Ovary (tissue), 9 donors: ENCODE results near the gene PLAAT3. TPM values are rescaled to one million over a fixed set of nuclear protein-coding genes. Genes with fewer than 3 reads are reported as not detected.

Experiments used
- DNase-seq, 5 donors: peaks; one replicate each; pipeline ENCODE4 v3.0.0-alpha.2; 2019 to 2020
- H3K27ac ChIP-seq, 2 donors: fragments of 200-600 bp; one replicate each; pipeline versions ENCODE4 v1.5.1 to v1.8.0; 2019 to 2022
- H3K27me3 ChIP-seq: fragments of 200-600 bp; one replicate; pipeline ENCODE4 v1.8.0; 2022
- H3K36me3 ChIP-seq: fragments of 200-600 bp; sonication (generic); one replicate; pipeline ENCODE4 v1.5.1; 2019
- H3K4me1 ChIP-seq: one replicate; pipeline ENCODE4 v1.8.1; 2013; ENCODE audit warnings: mild to moderate bottlenecking, moderate library complexity; ENCODE audit not compliant: insufficient read depth
- H3K4me3 ChIP-seq: fragments of 200-600 bp; sonication (generic); one replicate; pipeline ENCODE4 v1.5.1; 2017
- H3K9me3 ChIP-seq, 2 donors: fragments of 200-600 bp in 1 of 2; sonication (generic) in 1 of 2; one replicate each; pipeline versions ENCODE4 v1.5.1 to v1.8.1; 2013 to 2019; ENCODE audit warnings: mild to moderate bottlenecking in 1 of 2, moderate library complexity in 1 of 2
- EP300 ChIP-seq: sonication (generic); formaldehyde crosslinking; IDR thresholded peaks from one replicate; pipeline ENCODE4 v1.6.1; 2017; ENCODE audit warnings: antibody characterized with exemption
- POLR2A ChIP-seq: fragments of 450-650 bp; IDR thresholded peaks from one replicate; pipeline ENCODE4 v1.6.1; 2017; ENCODE audit warnings: antibody characterized with exemption, mild to moderate bottlenecking, moderate library complexity
- WGBS, 3 donors: extraction: QIAGEN DNeasy Blood & Tissue Kit in 1 of 3; methylation state at CpG; one replicate each; pipeline versions ENCODE4 v1.1.5 to v1.1.7; 2013 to 2017; 5-methylcytosine and 5-hydroxymethylcytosine counted together
- intact Hi-C, 4 donors: fragments of 100-400 bp; cut with DNase I; formaldehyde crosslinking; loops; one replicate each; pipeline versions ENCODE4 v1.11.0 to v1.15.1; 2022 to 2023
- polyA plus RNA-seq, 2 donors: library from polyadenylated mRNA; stranded (reverse); fragments of 200-250 nt in 1 of 2; fragments of 350-450 nt in 1 of 2; fragmentation: Illumina TruSeq in 1 of 2; extraction: RNeasy Lipid Tissue Mini Kit (QIAGEN cat#74804) in 1 of 2; gene quantifications; one replicate each; pipeline ENCODE4 v1.2.3, GENCODE V29; 2013 to 2014
- total RNA-seq, 7 donors: library from RNA; depleted of rRNA in 2 of 7; stranded (reverse); fragments of >200 nt in 2 of 7; fragmentation: NEBNext Ultra II Directional in 3 of 7; extraction: Animal tissue kit (Norgen Biotek cat#: 25700) in 3 of 7; gene quantifications; one replicate each; pipeline versions ENCODE4 v1.1.0 to v1.2.4, GENCODE V29; 2016 to 2023
- TF ChIP-seq, protein P1 (sequence below), 3 donors: fragments of 450-650 bp in 2 of 3; fragments of 200-600 bp in 1 of 3; IDR thresholded peaks; one replicate each; pipeline versions ENCODE4 v1.5.1 to v1.8.0; 2016 to 2022; ENCODE audit warnings: antibody characterized with exemption in 3 of 3, mild to moderate bottlenecking in 1 of 3
- donor health status: DM: no; HTN: no; CAD: no; lungs with moderate emphysema.
- donor health status: DM: no; HTN: no; CAD: no.
- donor health status: Bipolar disorder and iron deficiency.
- donor health status: DM: yes; HTN: yes; CAD: no.
- donor health status: DM: no; HTN: no; CAD: no.
- donor health status: DM: yes; HTN: yes; CAD: no.

Gene PLAAT3
- total and polyA plus RNA-seq, 9 donors: 41.1 to 147 (median 110) TPM

DNA sequence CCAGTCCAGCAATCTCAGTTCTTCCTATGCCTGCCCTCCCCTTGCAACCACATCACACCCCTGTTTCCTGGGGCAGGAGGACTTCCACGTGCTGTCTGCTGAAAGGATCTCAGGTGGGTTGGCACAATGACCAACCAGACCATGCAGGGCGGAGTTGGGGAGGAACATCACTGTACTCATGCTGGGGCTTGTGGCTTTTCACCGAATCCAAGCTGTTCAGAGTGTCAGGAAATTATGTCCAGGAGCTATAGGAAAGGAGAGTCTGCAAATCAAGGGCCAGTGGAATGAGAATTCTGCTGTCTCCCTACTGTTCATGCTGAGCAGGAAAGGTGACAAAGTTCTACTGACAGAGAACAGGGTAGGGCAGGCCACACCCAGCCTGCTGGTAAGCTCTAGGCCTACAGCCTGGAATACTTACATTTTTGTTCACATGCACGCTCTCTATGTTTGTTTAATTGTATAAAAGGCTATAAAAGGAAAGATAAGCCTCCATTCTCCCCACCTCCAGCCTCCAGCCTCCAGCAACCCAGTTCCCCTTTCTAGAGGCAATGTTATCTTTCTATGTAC is 49.4 kb downstream of the PLAAT3 start:
- intact Hi-C loops: no loop called here
- Histone ChIP-seq H3K4me3 (no peak overlapping the region), H3K36me3 (no peaks in the 10 kb centered on the region), H3K9me3 (no peaks in the 10 kb centered on the region), H3K27me3 (no peaks in the 10 kb centered on the region), H3K27ac (no peak overlapping the region), H3K4me1 (peaks cover 6% of the 10 kb centered on the region)
- no peak for TF ChIP-seq EP300
- TF ChIP-seq, protein P1, sequence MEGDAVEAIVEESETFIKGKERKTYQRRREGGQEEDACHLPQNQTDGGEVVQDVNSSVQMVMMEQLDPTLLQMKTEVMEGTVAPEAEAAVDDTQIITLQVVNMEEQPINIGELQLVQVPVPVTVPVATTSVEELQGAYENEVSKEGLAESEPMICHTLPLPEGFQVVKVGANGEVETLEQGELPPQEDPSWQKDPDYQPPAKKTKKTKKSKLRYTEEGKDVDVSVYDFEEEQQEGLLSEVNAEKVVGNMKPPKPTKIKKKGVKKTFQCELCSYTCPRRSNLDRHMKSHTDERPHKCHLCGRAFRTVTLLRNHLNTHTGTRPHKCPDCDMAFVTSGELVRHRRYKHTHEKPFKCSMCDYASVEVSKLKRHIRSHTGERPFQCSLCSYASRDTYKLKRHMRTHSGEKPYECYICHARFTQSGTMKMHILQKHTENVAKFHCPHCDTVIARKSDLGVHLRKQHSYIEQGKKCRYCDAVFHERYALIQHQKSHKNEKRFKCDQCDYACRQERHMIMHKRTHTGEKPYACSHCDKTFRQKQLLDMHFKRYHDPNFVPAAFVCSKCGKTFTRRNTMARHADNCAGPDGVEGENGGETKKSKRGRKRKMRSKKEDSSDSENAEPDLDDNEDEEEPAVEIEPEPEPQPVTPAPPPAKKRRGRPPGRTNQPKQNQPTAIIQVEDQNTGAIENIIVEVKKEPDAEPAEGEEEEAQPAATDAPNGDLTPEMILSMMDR (IDR thresholded peaks at IDR 0.05): no peak
- TF ChIP-seq POLR2A: no peak
- no peak for DNase-seq
- 86 to 91% (median 90%) methylated on average over 4 of the region's 4 CpGs for WGBS, 3 donors

DNA sequence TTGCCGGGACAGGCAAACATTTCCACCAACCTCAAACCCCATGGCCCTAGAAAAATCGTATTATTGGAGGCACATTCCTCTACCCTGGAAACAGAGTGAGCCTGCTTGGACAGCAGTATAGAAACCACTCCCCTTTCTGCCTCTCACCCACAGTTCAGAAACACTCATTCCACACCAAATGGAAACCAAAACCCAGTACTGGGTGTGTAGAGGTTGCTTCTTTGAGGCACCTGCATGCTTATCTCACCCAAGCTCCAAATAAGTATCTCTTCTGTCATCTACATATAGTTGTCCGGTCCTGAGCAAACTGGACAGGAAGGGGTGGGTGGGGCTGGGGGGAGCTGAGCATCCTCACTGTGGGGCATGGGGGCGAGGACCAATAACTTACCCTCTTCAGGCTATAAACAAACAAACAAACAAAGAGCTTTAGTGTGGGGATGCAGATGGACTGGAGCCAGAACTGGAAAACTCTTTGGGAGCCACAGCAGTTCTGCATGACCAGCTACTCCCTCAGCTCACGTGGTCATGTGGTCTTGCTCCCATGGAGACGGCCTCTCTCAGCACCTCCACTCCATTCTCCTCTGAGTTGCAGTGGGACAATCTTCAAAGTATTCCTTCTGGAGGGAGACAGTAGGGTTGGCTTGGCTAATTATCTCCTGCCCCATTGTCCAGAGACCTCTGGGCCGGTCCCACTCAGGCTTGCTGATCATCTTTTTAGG is 50.0 kb downstream of the PLAAT3 start:
- Histone ChIP-seq H3K27ac (no peak overlapping the region), H3K4me3 (no peak overlapping the region), H3K4me1 (peaks cover 6% of the 10 kb centered on the region), H3K9me3 (no peaks in the 10 kb centered on the region), H3K27me3 (no peaks in the 10 kb centered on the region), H3K36me3 (no peaks in the 10 kb centered on the region)
- 71 to 83% (median 82%) methylated on average over 7 of the region's 7 CpGs for WGBS, 3 donors
- TF ChIP-seq, protein P1 (IDR thresholded peaks at IDR 0.05): no peak
- no peak for TF ChIP-seq POLR2A
- no peak for TF ChIP-seq EP300
- DNase-seq: no peak
- intact Hi-C loops: no loop called here

DNA sequence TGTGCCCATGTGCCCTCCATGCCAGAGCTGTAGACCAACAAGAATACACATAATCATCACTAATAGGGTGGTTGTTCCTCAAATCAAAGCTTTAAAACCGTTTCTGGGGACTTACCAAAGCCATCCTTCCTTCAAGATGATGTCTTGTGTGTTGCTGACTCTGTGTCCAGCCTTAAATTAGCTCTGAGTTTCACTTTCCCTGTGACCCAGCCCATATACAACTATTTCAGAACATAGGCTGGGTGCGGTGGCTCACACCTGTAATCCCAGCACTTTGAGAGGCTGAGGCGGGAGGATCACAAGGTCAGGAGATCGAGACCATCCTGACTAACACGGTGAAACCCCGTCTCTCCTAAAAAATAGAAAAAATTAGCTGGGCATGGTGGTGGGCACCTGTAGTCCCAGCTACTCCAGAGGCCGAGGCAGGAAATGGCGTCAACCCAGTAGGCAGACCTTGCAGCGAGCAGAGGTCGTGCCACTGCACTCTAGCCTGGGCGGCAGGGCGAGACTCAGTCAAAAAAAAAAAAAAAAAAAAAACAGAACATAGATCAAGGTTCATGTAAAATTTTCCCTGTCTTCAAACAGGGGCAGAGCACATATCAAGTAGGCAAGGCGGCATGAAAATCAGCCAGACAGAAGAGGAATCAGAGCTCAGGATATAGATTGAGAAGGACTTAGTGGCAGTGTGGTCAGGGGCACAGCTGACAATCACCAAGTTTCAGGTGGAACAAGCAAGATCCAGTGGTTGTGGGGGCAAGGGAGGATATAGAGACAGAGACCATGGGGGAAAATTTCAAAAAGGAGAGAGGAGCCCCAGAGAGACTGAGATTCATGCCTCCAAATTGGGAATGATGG is 50.8 kb downstream of the PLAAT3 start, which contains the start of gene PLAAT2:
PLAAT2 (minus strand) TSS at position 179 of the 855 bp plus-strand sequence; CDS start at position 124, 55 bp downstream.
- TF ChIP-seq, protein P1 (IDR thresholded peaks at IDR 0.05): no peak
- Histone ChIP-seq H3K9me3 (no peaks in the 10 kb centered on the region), H3K27me3 (no peaks in the 10 kb centered on the region), H3K27ac (no peak within 1 kb of the TSS), H3K4me1 (peaks cover 6% of the 10 kb centered on the region), H3K4me3 (no peak within 1 kb of the TSS), H3K36me3 (no peaks in the 10 kb centered on the region)
- WGBS, 3 donors: 91 to 96% (median 94%) methylated on average over 13 of the region's 13 CpGs
- DNase-seq: no peak
- intact Hi-C loops: no loop called here

DNA sequence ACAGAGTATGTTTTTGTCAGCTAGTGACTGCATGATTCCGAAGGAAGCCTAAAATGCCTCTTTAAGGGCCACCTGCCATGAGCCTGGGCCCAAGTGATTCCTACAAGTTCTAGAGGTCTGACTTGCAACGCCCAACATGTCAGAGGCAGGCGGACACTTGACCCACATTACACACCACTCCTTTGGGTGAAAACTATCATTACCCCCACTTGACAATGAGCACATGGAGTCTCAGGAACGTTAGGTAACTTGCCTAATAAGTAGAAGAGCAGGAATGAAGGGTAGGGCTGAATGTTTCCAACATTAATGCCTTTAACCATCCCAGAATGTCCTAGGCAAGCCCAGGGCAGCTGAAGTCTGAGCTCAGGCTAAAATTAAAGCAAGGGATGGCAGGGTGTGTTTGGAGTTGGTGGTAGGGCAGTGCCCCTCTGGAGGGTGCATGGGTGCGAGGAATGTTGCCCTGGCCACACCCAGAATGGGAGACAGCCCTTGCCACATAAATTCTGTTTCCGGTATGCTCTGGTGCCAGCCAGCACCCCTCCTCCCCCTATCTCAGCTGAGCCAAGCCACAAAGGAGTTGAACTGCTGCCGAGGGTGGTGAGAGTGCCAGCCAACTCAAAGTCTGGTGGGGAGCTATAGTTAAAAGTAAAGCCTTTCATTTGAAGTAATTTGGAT is 53.6 kb downstream of the PLAAT3 start:
- 82 to 86% (median 83%) methylated on average over 7 of the region's 7 CpGs for WGBS, 3 donors
- intact Hi-C loops: no loop called here
- H3K27ac ChIP-seq: no peak overlapping the region
- no peak for TF ChIP-seq POLR2A
- TF ChIP-seq EP300: no peak
- TF ChIP-seq, protein P1 (IDR thresholded peaks at IDR 0.05): no peak
- no peaks in the 10 kb centered on the region for H3K27me3 ChIP-seq
- no peaks in the 10 kb centered on the region for H3K4me1 ChIP-seq
- H3K36me3 ChIP-seq: no peaks in the 10 kb centered on the region
- no peak for DNase-seq
- H3K9me3 ChIP-seq: no peaks in the 10 kb centered on the region
- no peak overlapping the region for H3K4me3 ChIP-seq
